Measurements from ENCODE around the gene CITED4.
A peak's percentile ranks its signal among the peaks of the same experiment; 100 is the strongest.

Gene CITED4

GRCh38 chr1:40833979-40834378, 28.2 kb downstream of the CITED4 start:
- no peak for DNase-seq (ENCODE audit: low spot score)

- no peak for DNase-seq (ENCODE audit: low spot score)
Measured at GRCh38 chr1:40831001-40831732, 31.0 kb downstream of the CITED4 start.

DNA sequence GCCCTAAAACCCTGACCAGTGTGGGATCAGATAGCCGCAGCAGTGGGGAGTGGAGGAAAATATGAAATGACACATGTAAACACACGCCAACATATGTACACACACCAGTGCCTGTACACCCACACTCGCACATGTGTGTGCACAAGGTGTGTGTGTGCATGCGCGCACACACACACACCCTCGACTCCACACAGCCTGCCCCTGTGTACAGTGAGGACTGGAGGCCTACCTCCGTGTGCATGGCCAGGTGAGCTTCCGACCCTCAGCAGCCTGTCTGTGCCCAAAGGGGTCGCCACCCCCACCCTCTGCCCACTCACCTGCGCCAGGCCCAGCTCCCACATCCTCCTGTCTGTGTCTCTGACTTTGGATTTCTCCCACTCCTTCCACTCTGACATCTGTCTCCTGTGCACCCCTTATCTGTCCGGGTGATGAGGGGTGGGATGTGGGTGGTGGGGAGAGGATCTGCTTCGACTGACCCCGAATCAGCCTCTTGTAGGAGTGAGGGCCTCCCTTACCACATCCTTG, 31.7 kb downstream of the CITED4 start:
- no peak for DNase-seq (ENCODE audit: low spot score)

DNA sequence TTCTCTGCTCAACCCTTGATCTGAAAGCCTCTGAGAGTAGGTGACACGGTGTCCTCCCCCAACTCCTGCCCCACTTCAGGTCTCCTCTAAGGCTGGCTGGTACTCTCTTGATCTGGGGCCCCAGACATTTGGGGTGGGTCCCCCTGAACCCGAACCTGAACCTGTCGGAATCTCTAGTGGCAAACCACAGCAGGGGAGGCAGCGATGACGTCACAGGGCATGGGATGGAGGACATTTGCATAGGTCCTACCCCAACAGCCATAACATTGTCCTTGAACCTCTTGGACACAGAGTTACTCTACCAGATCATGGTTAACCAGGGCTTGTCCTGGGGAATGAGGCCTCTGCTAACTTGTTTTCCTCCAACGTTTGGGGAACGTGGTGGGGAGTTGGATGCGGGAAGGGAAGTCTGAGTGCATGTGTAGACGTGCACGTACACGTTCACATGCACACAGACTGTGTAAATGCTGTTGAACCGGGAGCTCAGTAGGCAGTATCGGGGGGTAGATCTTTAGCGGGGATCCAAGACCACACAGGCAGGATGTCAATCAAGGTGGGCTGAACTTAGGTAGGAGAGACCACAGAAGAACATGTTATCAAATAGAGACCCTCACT, 32.4 kb downstream of the CITED4 start:
- DNase-seq (ENCODE audit: low spot score), result no peak

DNA sequence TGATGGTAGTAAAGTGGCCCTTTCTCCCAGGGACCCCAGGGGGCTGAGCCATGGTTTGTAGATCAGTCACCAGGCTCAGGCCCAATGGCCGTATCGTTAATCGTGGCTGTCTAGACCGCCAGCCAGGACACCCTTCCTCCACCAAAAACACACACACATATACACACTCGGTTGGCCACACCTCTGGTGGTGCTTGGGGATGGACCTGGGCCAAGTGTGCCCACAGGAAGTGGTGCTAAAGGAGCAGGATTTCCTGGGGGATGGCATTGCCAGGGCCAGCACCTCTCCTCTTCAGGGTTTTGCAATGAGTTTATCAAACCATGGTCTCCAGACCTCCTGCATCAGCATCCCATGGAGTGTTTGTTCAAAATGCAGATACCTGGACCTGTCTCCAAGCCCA, 36.2 kb downstream of the CITED4 start:
- DNase-seq (ENCODE audit: low spot score), result no peak

DNA sequence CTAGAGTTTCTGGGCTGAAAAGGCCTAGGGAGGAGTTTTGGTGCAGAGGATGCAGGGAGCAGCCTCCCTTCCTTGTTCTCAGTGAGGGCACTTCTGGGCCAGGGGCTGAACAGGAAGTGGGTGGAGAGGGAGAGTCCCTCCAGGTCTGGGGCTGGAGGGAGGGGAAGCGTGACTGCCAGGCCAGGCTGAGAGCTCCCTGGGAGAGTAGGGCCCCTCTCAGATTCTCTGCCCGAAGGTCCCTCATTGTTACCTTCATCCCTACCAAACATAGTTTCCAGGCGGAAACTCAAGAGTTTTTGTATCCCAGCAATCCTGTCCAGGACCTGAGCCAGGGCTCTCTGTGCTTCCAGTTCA, 36.8 kb downstream of the CITED4 start:
- no peak for DNase-seq (ENCODE audit: low spot score)

DNA sequence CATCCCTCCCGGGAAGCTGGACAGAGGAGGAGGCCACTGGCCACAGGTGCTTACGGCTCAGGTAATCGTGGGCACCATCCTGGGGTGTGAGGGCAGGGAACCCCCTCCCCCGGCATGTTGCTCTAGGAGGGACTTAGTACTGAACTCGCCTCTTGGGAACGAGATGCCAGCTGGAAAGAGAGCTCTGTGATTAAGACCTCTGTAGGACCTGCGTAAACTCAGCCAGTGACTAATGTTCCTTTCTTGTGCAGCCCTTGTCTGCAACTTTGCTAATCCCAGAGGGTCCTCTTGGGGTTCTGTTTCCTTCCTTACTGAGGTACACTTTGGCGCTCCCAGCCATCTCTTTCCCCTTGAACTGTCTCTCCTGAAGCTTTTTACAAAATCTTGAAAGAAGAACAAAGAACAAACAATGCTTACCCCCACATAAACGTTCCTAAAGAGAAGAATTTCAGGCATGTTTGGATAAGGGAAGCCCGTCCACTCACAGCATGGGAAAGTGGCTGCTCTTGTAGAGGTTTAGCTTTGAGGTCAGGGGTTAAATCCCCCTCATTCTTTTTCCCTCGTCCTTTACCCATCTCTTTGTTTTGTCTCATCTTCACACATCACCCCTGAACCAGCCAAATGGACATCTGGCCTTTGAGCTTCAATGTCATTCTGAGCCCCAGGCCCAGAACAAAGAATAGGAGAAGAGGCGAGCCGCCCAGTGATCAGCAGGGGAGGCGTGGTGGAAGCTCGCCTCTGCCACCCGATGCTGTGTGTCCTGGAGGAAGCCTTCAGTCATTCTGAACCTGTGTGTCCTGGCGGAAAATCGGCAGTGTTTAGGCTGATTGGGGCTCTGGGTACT, 37.4 kb downstream of the CITED4 start:
- DNase-seq (ENCODE audit: low spot score), result peak; percentile 82

DNA sequence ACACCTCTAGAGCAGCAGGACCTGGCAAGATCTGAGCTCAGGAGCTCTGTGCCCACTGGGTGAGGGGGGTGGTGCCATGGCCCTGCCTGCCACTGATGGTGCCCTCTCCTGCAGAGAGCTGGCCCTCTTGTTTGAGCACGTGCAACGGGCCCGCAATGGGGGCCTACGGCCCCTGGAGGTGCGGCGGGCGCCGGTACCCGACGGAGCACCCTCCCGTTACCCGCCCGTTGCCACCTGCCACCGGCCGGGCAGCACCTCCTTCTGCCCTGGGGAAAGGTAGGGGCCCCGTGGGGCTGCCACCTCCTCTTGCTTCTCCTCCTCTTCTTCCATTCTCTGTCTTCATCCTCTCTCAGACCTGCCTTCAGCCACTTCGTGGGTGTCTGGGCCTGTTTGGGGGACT, 38.2 kb downstream of the CITED4 start:
- no peak for DNase-seq (ENCODE audit: low spot score)

- DNase-seq (ENCODE audit: low spot score), result no peak
Measured at GRCh38 chr1:40823345-40823744, 38.8 kb downstream of the CITED4 start.

DNA sequence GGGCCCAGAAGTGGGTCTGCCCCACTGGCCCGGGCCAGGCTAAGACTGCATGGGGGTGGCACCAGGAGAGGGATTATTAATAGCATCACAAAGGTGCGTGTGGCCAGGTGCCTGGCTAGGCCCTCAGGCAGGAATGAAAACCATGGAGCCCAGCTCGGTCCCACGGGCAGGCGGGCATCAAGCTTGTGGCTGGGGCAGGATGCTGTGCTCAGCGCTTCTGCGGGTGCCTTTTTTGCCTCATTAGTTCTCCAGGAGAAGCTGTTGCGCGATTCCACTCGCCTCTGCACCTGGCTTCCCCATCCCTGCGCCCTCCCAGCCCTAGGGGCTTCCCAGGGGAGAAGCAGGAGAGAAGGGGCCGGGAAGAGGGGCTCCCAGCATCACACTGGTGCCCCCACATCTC, 39.3 kb downstream of the CITED4 start:
- DNase-seq (ENCODE audit: low spot score), result no peak

GRCh38 chr1:40820911-40821693, 41.1 kb downstream of the CITED4 start:
- no peak for DNase-seq (ENCODE audit: low spot score)

GRCh38 chr1:40820251-40820797, 41.8 kb downstream of the CITED4 start:
- no peak for DNase-seq (ENCODE audit: low spot score)

DNA sequence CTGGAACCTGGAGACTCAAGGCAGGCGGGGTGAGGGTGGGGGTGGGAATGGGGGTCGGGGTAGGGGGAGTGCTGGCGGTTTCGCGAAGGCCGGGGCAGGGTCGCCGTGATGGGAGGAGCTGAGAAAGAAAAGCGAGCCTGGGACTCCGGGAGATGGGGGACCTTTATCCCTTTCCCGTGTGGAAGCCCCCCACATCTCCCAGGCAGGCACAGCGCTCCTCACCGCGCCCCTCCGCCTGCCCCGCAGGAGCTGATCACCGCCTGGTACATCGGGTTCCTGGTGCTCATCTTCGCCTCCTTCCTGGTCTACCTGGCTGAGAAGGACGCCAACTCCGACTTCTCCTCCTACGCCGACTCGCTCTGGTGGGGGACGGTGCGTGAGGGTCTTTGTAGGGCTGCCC, 43.1 kb downstream of the CITED4 start:
- DNase-seq (ENCODE audit: low spot score), result no peak

- DNase-seq (ENCODE audit: low spot score), result no peak
Measured at GRCh38 chr1:40818264-40818961, 43.8 kb downstream of the CITED4 start.

DNA sequence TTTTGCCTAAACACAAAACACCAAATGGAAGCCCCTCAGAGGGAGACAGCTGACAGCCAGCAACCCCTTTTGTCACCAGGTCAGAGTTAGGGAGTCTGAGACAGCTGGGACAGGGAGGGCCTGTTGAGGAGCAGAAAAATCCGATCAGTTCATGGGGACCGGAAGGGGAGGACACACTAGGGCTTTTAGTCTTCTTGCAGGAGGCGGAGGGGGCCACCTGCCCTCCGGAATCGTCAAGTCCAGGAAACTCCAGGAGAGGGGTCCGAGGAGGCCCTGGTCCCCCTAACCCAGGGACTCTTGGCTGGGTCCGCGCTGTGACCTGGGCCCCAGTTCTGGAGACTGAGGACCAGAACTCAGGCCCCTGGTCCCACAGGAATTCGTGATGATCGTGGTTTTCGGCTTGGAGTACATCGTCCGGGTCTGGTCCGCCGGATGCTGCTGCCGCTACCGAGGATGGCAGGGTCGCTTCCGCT, 44.3 kb downstream of the CITED4 start:
- DNase-seq (ENCODE audit: low spot score), result no peak

GRCh38 chr1:40815420-40815819, 46.7 kb downstream of the CITED4 start:
- DNase-seq (ENCODE audit: low spot score), result no peak
